HEK293T (cell line): ENCODE measurements around the gene GLI1.
"Not testable (repeated sequence)": the region's sequence is repeated elsewhere in the genome, so short reads cannot be mapped to it uniquely, and the experiment has no call there.

Experiments
- CTCF ChIA-PET: fragments of 350-600 bp; formaldehyde crosslinking; extraction: SDS; loops from one replicate; lab custom pipeline; 2021; ENCODE audit warnings: antibody characterized with exemption, inconsistent platforms; lab: Yijun Ruan, JAX
- POLR2A ChIA-PET: fragments of 350-600 bp; formaldehyde crosslinking; extraction: SDS; loops from one replicate; lab custom pipeline; 2020; ENCODE audit warnings: antibody characterized with exemption, inconsistent platforms; lab: Yijun Ruan, JAX
- DNase-seq: peaks from one replicate; pipeline ENCODE4 v3.0.0; 2012; ENCODE audit warnings: mixed read lengths; ENCODE audit errors: extremely low spot score
- ARNT ChIP-seq: fragments of 450-650 bp; IDR thresholded peaks from 2 replicates; pipeline ENCODE4 v1.6.1; 2017; ENCODE audit warnings: mild to moderate bottlenecking
- BHLHE40 ChIP-seq: fragments of 450-650 bp; IDR thresholded peaks from 2 replicates; pipeline ENCODE4 v1.6.1; 2016; ENCODE audit warnings: mild to moderate bottlenecking, moderate library complexity, borderline replicate concordance
- CTBP1 ChIP-seq: fragments of 450-650 bp; IDR thresholded peaks from 2 replicates; pipeline ENCODE4 v1.6.1; 2016; ENCODE audit warnings: borderline replicate concordance
- ELF4 ChIP-seq: fragments of 450-650 bp; IDR thresholded peaks from 2 replicates; pipeline ENCODE4 v1.6.1; 2017; ENCODE audit warnings: antibody characterized with exemption
- FOXA1 ChIP-seq: fragments of 450-650 bp; IDR thresholded peaks from 2 replicates; pipeline ENCODE4 v1.6.1; 2016; ENCODE audit warnings: mild to moderate bottlenecking
- FOXK2 ChIP-seq: fragments of 450-650 bp; IDR thresholded peaks from 2 replicates; pipeline ENCODE4 v1.6.1; 2016; ENCODE audit warnings: mild to moderate bottlenecking
- FOXM1 ChIP-seq: fragments of 450-650 bp; IDR thresholded peaks from 2 replicates; pipeline ENCODE4 v1.6.1; 2017; ENCODE audit warnings: mild to moderate bottlenecking, borderline replicate concordance
- HDGF ChIP-seq: fragments of 450-650 bp; IDR thresholded peaks from 2 replicates; pipeline ENCODE4 v1.6.1; 2017; ENCODE audit warnings: antibody characterized with exemption, borderline replicate concordance
- L3MBTL2 ChIP-seq: fragments of 450-650 bp; conservative IDR thresholded peaks from 2 replicates; pipeline ENCODE4 v1.6.1; 2016; ENCODE audit warnings: mild to moderate bottlenecking
- LEF1 ChIP-seq: fragments of 450-650 bp; IDR thresholded peaks from 2 replicates; pipeline ENCODE4 v1.6.1; 2017; ENCODE audit warnings: mild to moderate bottlenecking, borderline replicate concordance
- NFRKB ChIP-seq: fragments of 450-650 bp; IDR thresholded peaks from 2 replicates; pipeline ENCODE4 v1.6.1; 2016; ENCODE audit warnings: mild to moderate bottlenecking, moderate library complexity
- SP1 ChIP-seq: fragments of 450-650 bp; IDR thresholded peaks from 2 replicates; pipeline ENCODE4 v1.6.1; 2017
- SUZ12 ChIP-seq: fragments of 450-650 bp; IDR thresholded peaks from 2 replicates; pipeline ENCODE4 v1.6.1; 2016; ENCODE audit warnings: mild to moderate bottlenecking
- TARDBP ChIP-seq: fragments of 450-650 bp; IDR thresholded peaks from 2 replicates; pipeline ENCODE4 v1.6.1; 2016
- ZNF384 ChIP-seq: fragments of 450-650 bp; IDR thresholded peaks from 2 replicates; pipeline ENCODE4 v1.6.1; 2016
- TF ChIP-seq, protein P1 (sequence below): fragments of 450-650 bp; IDR thresholded peaks from 2 replicates; pipeline ENCODE4 v1.6.1; 2016

GLI1 gene

GRCh38 chr12:57418255-57418654 is 41.3 kb upstream of the GLI1 start:
- CTCF ChIA-PET = interaction anchor here (0.7 to 1.2 kb wide), 2 partner anchors 9 to 84 kb away, joined by 3 to 5 read pairs; no protein-coding TSS in a partner anchor
- DNase-seq = no peak
- POLR2A ChIA-PET = interaction anchor here (1.0 to 1.1 kb wide), 2 partner anchors 8 to 12 kb away, joined by 4 read pairs; no protein-coding TSS in a partner anchor
- TF ChIP-seq ELF4 (no peak), HDGF (no peak), BHLHE40 (no peak), ARNT (no peak)

DNA sequence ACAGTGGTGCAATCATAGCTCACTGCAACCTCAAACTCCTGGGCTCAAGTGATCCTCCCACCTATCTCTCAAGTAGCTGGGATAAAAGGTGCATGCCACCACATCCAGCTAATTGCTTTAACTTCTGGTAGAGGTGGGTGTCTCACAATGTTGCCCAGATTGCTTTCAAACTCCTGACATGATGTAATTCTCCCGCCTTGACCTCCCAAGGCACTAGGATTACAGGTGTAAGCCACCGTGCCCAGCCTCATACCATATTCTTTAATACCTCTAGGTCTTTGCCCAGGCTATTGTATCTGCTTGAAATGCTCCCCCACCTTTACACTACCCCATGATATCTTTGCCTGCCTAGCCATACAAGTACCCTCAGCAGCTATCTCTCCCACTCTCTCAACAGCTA is 40.1 kb upstream of the GLI1 start:
- CTCF ChIA-PET = no interaction called here

GRCh38 chr12:57420482-57420881 is 39.1 kb upstream of the GLI1 start:
- TF ChIP-seq NFRKB (no peak), ZNF384 (no peak), TARDBP (no peak), CTBP1 (no peak), SP1 (no peak), FOXM1 (no peak), L3MBTL2 (no peak), FOXA1 (no peak)
- CTCF ChIA-PET = no interaction called here
- POLR2A ChIA-PET = interaction anchor here (1.3 kb wide), 1 partner anchor 10 kb away, joined by 4 read pairs; no protein-coding TSS in a partner anchor
- no peak for DNase-seq

More for the DNA sequence above, 40.1 kb upstream of the GLI1 start:
- TF ChIP-seq ELF4 (no peak), ZNF384 (no peak), FOXM1 (no peak), CTBP1 (no peak), TARDBP (no peak), ARNT (no peak), HDGF (no peak), FOXK2 (no peak), LEF1 (no peak)
- TF ChIP-seq, protein P1, sequence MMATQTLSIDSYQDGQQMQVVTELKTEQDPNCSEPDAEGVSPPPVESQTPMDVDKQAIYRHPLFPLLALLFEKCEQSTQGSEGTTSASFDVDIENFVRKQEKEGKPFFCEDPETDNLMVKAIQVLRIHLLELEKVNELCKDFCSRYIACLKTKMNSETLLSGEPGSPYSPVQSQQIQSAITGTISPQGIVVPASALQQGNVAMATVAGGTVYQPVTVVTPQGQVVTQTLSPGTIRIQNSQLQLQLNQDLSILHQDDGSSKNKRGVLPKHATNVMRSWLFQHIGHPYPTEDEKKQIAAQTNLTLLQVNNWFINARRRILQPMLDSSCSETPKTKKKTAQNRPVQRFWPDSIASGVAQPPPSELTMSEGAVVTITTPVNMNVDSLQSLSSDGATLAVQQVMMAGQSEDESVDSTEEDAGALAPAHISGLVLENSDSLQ = no peak
- POLR2A ChIA-PET = interaction anchor here (1.0 to 1.1 kb wide), 3 partner anchors 9 to 11 kb away, joined by 3 to 4 read pairs (median 3); no protein-coding TSS in a partner anchor
- DNase-seq = no peak

DNA sequence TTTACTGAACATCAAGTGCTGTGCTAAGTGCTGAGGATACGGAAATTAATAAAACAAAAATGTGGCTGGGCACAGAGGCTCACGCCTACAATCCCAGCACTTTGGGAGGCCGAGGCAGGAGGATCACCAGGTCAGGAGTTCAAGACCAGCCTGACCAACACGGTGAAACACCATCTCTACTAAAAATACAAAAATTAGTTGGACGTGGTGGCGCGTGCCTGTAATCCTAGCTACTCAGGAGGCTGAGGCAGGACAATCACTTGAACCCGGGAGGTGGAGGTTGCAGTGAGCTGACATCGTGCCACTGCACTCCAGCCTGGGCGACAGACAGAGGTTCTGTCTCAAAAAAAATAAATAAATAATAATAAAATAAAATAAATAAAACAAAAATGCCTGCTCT is 32.6 kb upstream of the GLI1 start:
- POLR2A ChIA-PET = interaction anchor here (3.7 kb wide), 1 partner anchor 28 kb away, joined by 27 read pairs; the partner anchor contains the start of gene INHBE
- CTCF ChIA-PET, DNase-seq: not testable (repeated sequence)

- DNase-seq = no peak
- ChIA-PET POLR2A (interaction anchor here (2.9 to 3.7 kb wide), 2 partner anchors 23 to 26 kb away, joined by 23 to 27 read pairs; partner anchors contain the start of gene INHBE), CTCF (interaction anchor here (0.6 to 0.9 kb wide), 2 partner anchors 24 to 27 kb away, joined by 4 to 10 read pairs; no protein-coding TSS in a partner anchor)
- TF ChIP-seq SP1 (no peak), HDGF (no peak), TARDBP (no peak), BHLHE40 (no peak), ARNT (no peak), ZNF384 (no peak), FOXM1 (no peak), FOXA1 (no peak), FOXK2 (no peak), L3MBTL2 (no peak), CTBP1 (no peak), ELF4 (no peak), NFRKB (no peak)
Observed at GRCh38 chr12:57428965-57429364, 30.6 kb upstream of the GLI1 start.

GRCh38 chr12:57429473-57430111 is 30.0 kb upstream of the GLI1 start:
- POLR2A ChIA-PET = interaction anchor here (0.7 to 3.7 kb wide), 12 partner anchors 8 to 130 kb away, joined by 3 to 27 read pairs (median 4); partner anchors contain the start of gene INHBE

More at GRCh38 chr12:57429473-57430111, 30.0 kb upstream of the GLI1 start:
- TF ChIP-seq BHLHE40 (no peak), TARDBP (no peak), HDGF (no peak), ZNF384 (no peak), CTBP1 (no peak), SP1 (no peak), FOXM1 (no peak), FOXK2 (no peak), FOXA1 (no peak), ELF4 (no peak), ARNT (no peak), SUZ12 (no peak), L3MBTL2 (no peak), LEF1 (no peak), NFRKB (no peak)
- TF ChIP-seq, protein P1 = no peak
- no peak for DNase-seq
- CTCF ChIA-PET = interaction anchor here (0.8 to 1.1 kb wide), 4 partner anchors 23 to 88 kb away, joined by 3 to 4 read pairs (median 4); partner anchors contain the start of gene INHBE
